BLaER1 treated with 17β-estradiol and CSF1 and Interleukin-3, amounts not matched to agents 10 nM and 100 nM (cell line): ENCODE data around the gene ITM2A.

ENCODE experiments used
- H3K27ac ChIP-seq, 11 experiments: shearing (Covaris generic); formaldehyde crosslinking; 2 replicates each; pipeline ENCODE4 v1.8.1; 2022
- H3K27me3 ChIP-seq, 11 experiments: shearing (Covaris generic); formaldehyde crosslinking; 2 replicates each; pipeline ENCODE4 v1.8.1; 2022
- H3K36me3 ChIP-seq, 11 experiments: shearing (Covaris generic); formaldehyde crosslinking; 2 replicates each; pipeline ENCODE4 v1.8.1; 2022
- H3K4me1 ChIP-seq, 10 experiments: shearing (Covaris generic); formaldehyde crosslinking; 2 replicates each; pipeline ENCODE4 v1.8.1; 2022
- H3K4me2 ChIP-seq, 11 experiments: shearing (Covaris generic); formaldehyde crosslinking; 2 replicates each; pipeline ENCODE4 v1.8.1; 2022
- H3K4me3 ChIP-seq, 10 experiments: shearing (Covaris generic); formaldehyde crosslinking; 2 replicates each; pipeline ENCODE4 v1.8.1; 2022
- H3K9ac ChIP-seq, 11 experiments: shearing (Covaris generic); formaldehyde crosslinking; 2 replicates each; pipeline ENCODE4 v1.8.1; 2022
- H3K9me3 ChIP-seq, 11 experiments: shearing (Covaris generic); formaldehyde crosslinking; replicated peaks in 1 of 11; 2 replicates each; pipeline ENCODE4 v1.8.1; 2022
- H4K20me1 ChIP-seq, 11 experiments: shearing (Covaris generic); formaldehyde crosslinking; 2 replicates each; pipeline ENCODE4 v1.8.1; 2022
- Cebpa-rat ChIP-seq, 11 experiments: shearing (Covaris generic); IDR thresholded peaks; 2 replicates each; pipeline ENCODE4 v1.8.1; 2022

The ITM2A gene

DNA sequence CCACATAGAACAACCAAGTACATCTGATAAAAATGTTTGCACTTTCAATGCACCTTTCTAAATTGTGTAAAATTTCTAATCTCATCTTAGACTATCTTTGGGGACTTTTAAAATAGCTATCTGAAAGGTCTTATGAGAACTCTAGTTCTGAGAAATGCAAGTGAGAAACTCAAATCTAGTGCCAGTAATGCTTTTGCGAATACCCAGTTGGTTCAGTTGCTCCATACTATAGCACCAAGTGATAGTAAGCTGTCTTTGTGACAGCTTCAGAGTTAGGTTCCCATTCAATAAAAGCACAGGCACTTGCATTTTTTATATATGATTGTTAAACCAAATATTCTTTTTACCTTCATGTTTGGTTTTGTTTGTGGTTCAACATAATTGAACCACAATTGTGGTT is 4.5 kb upstream of the ITM2A start:
- TF ChIP-seq Cebpa-rat (IDR thresholded peaks at IDR 0.05) = no peak
- Histone ChIP-seq H4K20me1 (no peaks in the 10 kb centered on the region; a peak in 2 of 22 replicates), H3K9me3 (peaks cover 0 to 9% (median 4%) of the 10 kb centered on the region in 11 experiments; a peak in 8 of 22 replicates), H3K27ac (no peak overlapping the region), H3K27me3 (peaks cover 60 to 100% (median 93%) of the 10 kb centered on the region in 11 experiments), H3K4me1 (no peaks in the 10 kb centered on the region), H3K4me3 (no peak overlapping the region), H3K36me3 (no peaks in the 10 kb centered on the region), H3K9ac (no peak overlapping the region), H3K4me2 (no peak overlapping the region)

DNA sequence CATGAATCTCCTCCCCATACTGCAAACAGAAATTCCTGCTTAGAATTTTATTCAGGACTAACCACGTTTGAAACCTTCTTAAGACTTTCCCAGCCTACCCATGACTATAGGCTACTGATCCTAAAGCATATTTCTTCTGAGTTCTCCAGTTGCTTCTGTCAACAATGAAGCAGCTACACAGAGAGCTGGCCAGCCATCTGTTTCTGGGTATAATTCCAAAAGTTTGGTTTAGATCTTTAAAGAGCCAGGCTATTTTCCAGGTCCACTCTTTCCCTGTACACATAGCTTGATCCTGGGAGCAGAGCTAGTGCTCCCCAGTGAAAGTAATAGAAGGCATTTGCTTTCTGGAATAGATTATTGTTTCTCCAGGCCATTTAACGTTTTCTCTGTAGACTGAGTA is 4.0 kb upstream of the ITM2A start:
- no peak overlapping the region for H3K4me3 ChIP-seq
- TF ChIP-seq Cebpa-rat (IDR thresholded peaks at IDR 0.05) = no peak
- H3K9me3 ChIP-seq = peaks cover 0 to 12% (median 5%) of the 10 kb centered on the region in 11 experiments; a peak in 8 of 22 replicates
- peaks cover 0 to 3% (median 0%) of the 10 kb centered on the region in 11 experiments; a peak in 1 of 22 replicates for H4K20me1 ChIP-seq
- no peak overlapping the region for H3K4me2 ChIP-seq
- H3K27ac ChIP-seq = no peak overlapping the region
- no peaks in the 10 kb centered on the region for H3K4me1 ChIP-seq
- H3K36me3 ChIP-seq = no peaks in the 10 kb centered on the region
- H3K9ac ChIP-seq = no peak overlapping the region
- peaks cover 64 to 100% (median 93%) of the 10 kb centered on the region in 11 experiments for H3K27me3 ChIP-seq

DNA sequence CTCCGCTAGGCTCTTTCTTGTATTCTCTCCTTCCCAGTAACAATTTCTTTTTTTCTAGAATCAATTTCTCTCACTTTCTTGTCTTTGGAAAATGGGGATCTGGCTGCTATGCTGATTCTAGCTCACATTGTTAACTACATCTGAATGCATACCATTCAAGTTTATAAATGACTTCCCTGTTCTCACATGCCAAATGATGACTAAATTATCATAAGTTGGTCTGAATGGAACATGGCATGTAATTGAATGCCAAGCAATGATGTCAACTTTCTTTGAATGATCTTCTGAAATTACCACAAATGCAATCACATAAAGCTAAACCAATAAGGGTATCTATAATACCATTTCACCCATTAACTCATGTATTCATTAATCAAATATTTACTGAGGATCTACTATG is 2.7 kb upstream of the ITM2A start:
- Histone ChIP-seq H3K4me3 (no peak overlapping the region), H3K27ac (no peak overlapping the region), H3K9me3 (peaks cover 0 to 12% (median 5%) of the 10 kb centered on the region in 11 experiments; a peak in 8 of 22 replicates), H3K27me3 (peaks cover 69 to 100% (median 94%) of the 10 kb centered on the region in 11 experiments), H3K4me2 (no peak overlapping the region), H3K4me1 (no peaks in the 10 kb centered on the region), H3K9ac (no peak overlapping the region), H3K36me3 (no peaks in the 10 kb centered on the region), H4K20me1 (peaks cover 0 to 3% (median 0%) of the 10 kb centered on the region in 11 experiments; a peak in 1 of 22 replicates)
- no peak for TF ChIP-seq Cebpa-rat (IDR thresholded peaks at IDR 0.05)

DNA sequence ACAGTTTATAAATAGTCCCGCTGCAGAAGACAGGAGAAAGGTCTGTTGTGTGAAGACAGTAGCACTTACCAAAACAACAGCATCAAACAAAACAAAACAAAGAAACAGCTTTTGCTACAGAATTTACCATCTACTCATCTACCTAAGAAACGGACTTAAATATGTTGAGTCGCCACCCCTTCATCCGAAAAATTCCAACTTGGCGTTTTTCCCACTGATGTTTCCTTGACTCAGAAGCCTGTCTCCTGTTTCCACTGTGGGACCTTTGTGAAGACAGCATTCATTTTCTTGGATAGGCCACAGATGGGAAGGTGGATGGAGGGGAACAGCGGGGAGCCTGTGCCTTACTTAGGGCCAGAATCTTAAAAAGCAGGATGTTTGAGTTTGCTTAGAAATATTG is 1.3 kb upstream of the ITM2A start:
- Histone ChIP-seq H3K4me1 (no peaks in the 10 kb centered on the region), H3K36me3 (no peaks in the 10 kb centered on the region), H3K9ac (no peak overlapping the region), H3K9me3 (peaks cover 0 to 12% (median 5%) of the 10 kb centered on the region in 11 experiments; a peak in 8 of 22 replicates), H3K27ac (no peak overlapping the region), H4K20me1 (peaks cover 0 to 3% (median 0%) of the 10 kb centered on the region in 11 experiments; a peak in 1 of 22 replicates), H3K4me3 (no peak overlapping the region), H3K4me2 (no peak overlapping the region), H3K27me3 (peaks cover 69 to 100% (median 90%) of the 10 kb centered on the region in 11 experiments)
- no peak for TF ChIP-seq Cebpa-rat (IDR thresholded peaks at IDR 0.05)

DNA sequence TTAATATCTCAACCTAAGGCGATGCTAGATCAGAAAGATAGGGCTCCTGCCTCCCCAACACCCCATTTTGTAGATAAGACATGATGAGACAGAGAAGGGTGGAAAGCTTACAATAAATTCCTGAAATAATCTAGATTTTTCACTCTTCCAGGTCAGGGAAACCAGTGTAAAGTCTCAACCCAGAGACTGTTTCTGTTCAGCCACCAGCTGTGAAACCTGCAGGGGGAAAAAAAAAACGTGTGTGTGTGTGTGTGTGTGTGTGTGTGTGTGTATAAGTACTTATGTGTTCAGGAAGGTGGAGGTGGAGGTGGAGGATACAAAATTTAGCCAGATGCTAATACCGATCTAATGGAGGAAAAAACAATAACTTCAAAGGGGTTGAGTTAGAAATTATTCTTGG is 773 bp upstream of the ITM2A start:
- H3K4me1 ChIP-seq = no peaks in the 10 kb centered on the region
- peaks cover 0 to 12% (median 5%) of the 10 kb centered on the region in 11 experiments; a peak in 8 of 22 replicates for H3K9me3 ChIP-seq
- no peak overlapping the region for H3K4me2 ChIP-seq
- no peak overlapping the region for H3K27ac ChIP-seq
- H3K36me3 ChIP-seq = no peaks in the 10 kb centered on the region
- H3K27me3 ChIP-seq = peaks cover 72 to 100% (median 91%) of the 10 kb centered on the region in 11 experiments
- H4K20me1 ChIP-seq = peaks cover 0 to 3% (median 0%) of the 10 kb centered on the region in 11 experiments; a peak in 1 of 22 replicates
- H3K4me3 ChIP-seq = no peak overlapping the region
- TF ChIP-seq Cebpa-rat (IDR thresholded peaks at IDR 0.05) = no peak
- no peak overlapping the region for H3K9ac ChIP-seq

DNA sequence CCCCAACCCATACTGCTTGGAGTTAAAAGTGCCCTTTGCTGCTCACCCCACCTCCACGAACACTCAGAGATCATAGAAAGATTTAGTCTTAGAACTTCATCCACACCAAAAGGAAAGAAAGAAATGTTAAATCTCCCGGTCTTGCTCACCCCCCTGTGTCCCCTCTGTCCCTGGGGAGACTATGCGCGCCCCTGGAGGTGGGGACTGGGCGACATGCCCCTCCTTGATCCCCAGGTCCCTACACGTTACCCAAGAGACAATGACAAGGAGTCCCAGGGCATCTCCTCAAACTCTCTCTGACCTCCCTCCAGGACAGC is 620 bp downstream of the ITM2A start:
- Histone ChIP-seq H3K36me3 (no peaks in the 10 kb centered on the region), H3K4me3 (no peak overlapping the region), H3K4me1 (no peaks in the 10 kb centered on the region), H3K27me3 (peaks cover 77 to 100% (median 92%) of the 10 kb centered on the region in 11 experiments), H3K9ac (no peak overlapping the region), H3K9me3 (peaks cover 0 to 12% (median 5%) of the 10 kb centered on the region in 11 experiments; a peak in 8 of 22 replicates), H3K4me2 (no peak overlapping the region), H3K27ac (no peak overlapping the region), H4K20me1 (peaks cover 0 to 3% (median 0%) of the 10 kb centered on the region in 11 experiments; a peak in 1 of 22 replicates)
- no peak for TF ChIP-seq Cebpa-rat (IDR thresholded peaks at IDR 0.05)

DNA sequence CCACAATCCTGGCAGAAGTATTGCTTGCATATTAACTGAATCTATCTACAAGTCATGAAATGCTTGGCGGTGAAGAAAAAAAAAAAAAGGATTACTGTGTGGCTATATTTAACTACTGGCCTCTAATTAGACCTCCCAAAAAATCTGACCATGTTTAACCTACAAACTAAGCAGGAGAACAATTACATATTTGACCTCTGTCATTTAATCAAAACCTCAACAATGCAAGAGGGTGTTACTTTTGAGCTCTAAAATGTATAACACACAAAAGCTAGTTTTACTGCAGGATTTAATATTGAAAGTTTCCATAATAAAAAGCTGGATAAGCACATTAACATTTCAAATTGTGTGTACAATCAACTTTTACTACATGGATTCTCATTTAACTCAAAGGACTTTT is 1.5 kb downstream of the ITM2A start:
- H3K27me3 ChIP-seq = peaks cover 78 to 100% (median 92%) of the 10 kb centered on the region in 11 experiments
- no peak for TF ChIP-seq Cebpa-rat (IDR thresholded peaks at IDR 0.05)
- peaks cover 0 to 12% (median 5%) of the 10 kb centered on the region in 11 experiments; a peak in 8 of 22 replicates for H3K9me3 ChIP-seq
- H3K27ac ChIP-seq = no peak overlapping the region
- no peak overlapping the region for H3K4me2 ChIP-seq
- H4K20me1 ChIP-seq = peaks cover 0 to 3% (median 0%) of the 10 kb centered on the region in 11 experiments; a peak in 2 of 22 replicates
- no peak overlapping the region for H3K4me3 ChIP-seq
- H3K9ac ChIP-seq = no peak overlapping the region
- H3K4me1 ChIP-seq = no peaks in the 10 kb centered on the region
- H3K36me3 ChIP-seq = no peaks in the 10 kb centered on the region

DNA sequence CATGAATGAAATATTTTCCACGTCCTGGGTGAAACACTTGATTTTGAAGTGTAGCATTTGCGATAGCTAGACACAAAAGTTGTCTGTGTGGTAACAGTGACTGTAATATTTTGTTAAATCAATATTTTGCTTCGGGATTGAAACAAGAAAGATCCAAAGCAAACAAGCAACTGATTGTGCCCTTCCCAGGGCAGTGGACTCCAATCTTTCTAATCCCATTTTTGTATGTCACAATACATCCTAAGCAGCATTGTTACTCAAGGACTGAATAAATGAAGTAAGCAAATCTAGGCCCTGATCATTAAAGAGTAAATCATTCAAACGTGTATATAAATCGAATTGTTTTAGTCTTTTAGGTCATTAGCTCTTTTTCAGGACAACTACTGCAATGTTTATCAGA is 2.8 kb downstream of the ITM2A start:
- no peak overlapping the region for H3K4me2 ChIP-seq
- H3K4me3 ChIP-seq = no peak overlapping the region
- peaks cover 0 to 3% (median 0%) of the 10 kb centered on the region in 11 experiments; a peak in 2 of 22 replicates for H4K20me1 ChIP-seq
- H3K9ac ChIP-seq = no peak overlapping the region
- no peak overlapping the region for H3K27ac ChIP-seq
- no peaks in the 10 kb centered on the region for H3K36me3 ChIP-seq
- no peaks in the 10 kb centered on the region for H3K4me1 ChIP-seq
- peaks cover 0 to 12% (median 5%) of the 10 kb centered on the region in 11 experiments; a peak in 8 of 22 replicates for H3K9me3 ChIP-seq
- TF ChIP-seq Cebpa-rat (IDR thresholded peaks at IDR 0.05) = no peak
- H3K27me3 ChIP-seq = peaks cover 70 to 100% (median 90%) of the 10 kb centered on the region in 11 experiments

DNA sequence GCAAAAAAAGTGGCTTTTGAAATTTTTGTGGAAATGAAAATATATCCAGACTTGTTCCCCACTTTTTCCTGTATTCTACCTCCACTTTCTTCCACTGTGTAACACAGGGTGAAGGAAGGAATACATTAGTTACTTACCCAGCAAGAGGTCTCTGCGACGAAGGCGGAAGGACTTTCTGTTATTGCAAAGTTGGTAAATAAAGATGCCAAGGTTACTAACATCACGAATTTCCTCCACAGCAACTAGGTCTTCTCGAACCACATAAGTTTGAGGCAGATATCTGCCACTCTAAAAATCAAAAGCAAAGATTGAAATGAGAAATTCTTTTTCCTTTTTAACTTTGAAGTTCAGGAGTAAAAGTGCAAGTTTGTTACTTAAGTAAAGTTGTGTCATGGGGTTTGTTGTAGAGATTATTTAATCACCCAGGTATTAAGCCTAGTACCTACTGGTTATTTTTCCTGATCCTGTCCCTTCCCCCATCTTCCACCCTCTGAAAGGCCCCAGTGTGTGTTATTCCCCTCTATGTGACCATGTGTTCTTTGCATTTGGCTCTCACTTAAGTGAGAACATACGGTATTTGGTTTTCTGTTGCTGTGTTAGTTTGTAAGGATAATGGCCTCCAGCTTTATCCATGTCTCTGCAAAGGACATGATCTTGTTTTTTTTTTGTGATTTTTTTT is 5.8 kb downstream of the ITM2A start:
- Histone ChIP-seq H4K20me1 (peaks cover 0 to under 1% (median 0%) of the 10 kb centered on the region in 11 experiments; a peak in 1 of 22 replicates), H3K9me3 (peaks cover 0 to 5% (median 0%) of the 10 kb centered on the region in 11 experiments; a peak in 6 of 22 replicates), H3K4me2 (no peak overlapping the region), H3K36me3 (no peaks in the 10 kb centered on the region), H3K4me1 (no peaks in the 10 kb centered on the region), H3K4me3 (no peak overlapping the region), H3K27me3 (peaks cover 52 to 96% (median 78%) of the 10 kb centered on the region in 11 experiments), H3K27ac (no peak overlapping the region), H3K9ac (no peak overlapping the region)
- no peak for TF ChIP-seq Cebpa-rat (IDR thresholded peaks at IDR 0.05)
